Stromal cell of bone marrow (primary cell): ENCODE results near the gene TMEM123.
A peak's percentile ranks its signal among the peaks of the same experiment; 100 is the strongest.

Experiments used
- DNase-seq: peaks from one replicate; pipeline ENCODE4 v3.0.0-alpha.2; 2012; ENCODE audit warnings: low read depth

Gene TMEM123, protein sequence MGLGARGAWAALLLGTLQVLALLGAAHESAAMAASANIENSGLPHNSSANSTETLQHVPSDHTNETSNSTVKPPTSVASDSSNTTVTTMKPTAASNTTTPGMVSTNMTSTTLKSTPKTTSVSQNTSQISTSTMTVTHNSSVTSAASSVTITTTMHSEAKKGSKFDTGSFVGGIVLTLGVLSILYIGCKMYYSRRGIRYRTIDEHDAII

DNA sequence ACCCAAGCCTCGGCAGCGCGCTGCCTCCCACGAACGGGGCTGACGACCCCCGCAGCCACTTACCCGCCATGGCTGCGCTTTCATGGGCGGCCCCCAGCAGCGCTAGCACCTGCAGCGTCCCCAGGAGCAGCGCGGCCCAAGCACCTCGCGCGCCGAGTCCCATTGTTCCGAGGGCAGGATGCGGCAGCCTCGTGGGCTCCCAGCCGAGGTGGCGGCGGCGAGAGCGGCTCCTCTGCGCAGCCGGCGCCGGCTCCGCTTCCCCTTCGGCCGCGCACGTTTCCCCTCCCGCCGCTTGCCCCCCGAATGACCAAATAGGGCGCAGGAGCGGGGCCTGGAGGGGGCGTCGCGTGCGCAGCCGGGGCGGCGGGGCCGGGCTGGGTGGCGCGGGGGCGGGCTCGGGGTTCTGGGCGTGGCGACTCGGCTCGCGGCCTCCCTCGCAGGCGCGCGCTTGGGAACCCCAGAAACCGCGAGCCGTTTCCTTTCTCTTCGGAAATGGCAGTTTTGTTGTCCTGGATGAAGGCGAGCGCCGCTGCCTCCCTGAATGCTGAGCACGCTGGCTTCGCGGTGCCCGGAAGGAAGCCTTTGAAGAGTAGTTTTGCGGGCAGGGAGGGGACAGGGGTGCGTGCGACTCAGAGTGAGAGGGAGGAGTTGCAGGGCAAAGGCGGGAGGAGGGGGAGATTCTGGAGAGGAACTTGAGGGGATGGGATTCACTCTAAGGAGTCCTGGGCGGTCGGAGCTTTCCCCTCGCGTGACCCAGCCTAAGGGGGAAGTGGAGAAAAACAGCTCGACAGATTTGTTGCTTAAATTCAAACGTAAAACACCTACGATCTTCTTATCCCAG lies at the start of gene TMEM123:
Gene TMEM123, minus strand, starts transcription at position 305 of the 841 bp plus-strand sequence. Its CDS starts 142 bp downstream, at position 163.
- DNase-seq, result peak; percentile 33

DNA sequence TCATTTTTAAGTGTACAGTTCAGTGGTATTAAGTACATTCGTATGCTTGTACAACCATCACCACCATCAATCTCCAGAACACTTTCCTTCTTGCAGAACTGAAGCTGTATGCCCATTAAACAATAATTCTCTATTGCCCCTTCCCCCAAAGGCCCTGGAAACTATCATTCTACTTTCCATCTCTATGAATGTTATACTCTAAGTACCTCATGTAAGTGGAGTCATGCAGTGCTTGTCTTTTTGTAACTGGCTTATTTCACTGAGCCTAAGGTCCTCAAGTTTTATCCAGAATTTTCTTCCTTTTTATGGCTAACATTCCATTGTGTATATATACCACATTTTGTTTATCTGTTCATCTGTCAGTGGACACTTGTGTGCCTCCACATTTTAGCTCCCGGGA lies 48.3 kb upstream of the TMEM123 start:
- no peak for DNase-seq

GRCh38 chr11:102499931-102500330 lies 47.4 kb upstream of the TMEM123 start:
- no peak for DNase-seq

- no peak for DNase-seq
Observed at GRCh38 chr11:102499151-102499550, 46.6 kb upstream of the TMEM123 start.

DNA sequence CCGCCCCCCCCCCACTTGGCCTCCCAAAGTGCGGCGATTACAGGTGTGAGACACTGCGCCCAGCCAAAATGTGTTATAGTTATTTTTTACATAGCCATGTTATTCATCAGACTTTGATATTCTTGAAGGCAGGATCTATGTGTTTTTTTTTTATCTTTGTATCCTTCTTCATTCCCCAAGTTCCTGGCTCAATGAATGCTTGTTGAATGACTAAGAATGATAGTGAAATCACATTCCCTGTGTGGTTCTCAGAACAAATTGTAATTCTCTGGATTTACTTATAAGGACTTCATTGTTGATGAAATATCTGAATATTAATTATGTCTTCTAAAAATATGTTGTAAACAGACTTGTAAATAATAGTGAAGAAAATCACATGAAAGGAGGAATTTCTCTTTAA lies 44.5 kb upstream of the TMEM123 start:
- DNase-seq, result no peak

- peak; percentile 71 for DNase-seq
Observed at GRCh38 chr11:102495161-102496042, 42.8 kb upstream of the TMEM123 start.

- DNase-seq, result peak; percentile 21
Observed at GRCh38 chr11:102494216-102494615, 41.7 kb upstream of the TMEM123 start.

- no peak for DNase-seq
Observed at GRCh38 chr11:102493524-102493923, 41.0 kb upstream of the TMEM123 start.

DNA sequence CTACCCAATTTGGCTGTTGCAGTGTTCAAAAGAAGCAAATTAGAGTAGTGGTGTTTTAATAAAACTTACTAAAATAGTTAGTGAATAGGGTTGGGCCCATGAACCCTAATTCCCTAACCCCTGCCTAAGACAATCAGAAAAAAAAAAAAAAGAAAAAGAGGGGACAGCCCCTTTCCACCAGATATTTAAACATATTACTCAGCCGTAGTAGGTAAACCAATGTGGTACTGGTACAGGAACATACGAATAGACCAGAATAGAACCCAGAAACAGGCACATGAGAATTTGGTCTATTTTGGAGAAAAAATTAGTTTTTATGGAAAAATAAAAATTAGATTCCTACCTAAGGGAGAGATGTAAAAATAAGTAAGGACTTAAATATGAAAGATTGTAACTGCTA lies 39.4 kb upstream of the TMEM123 start:
- no peak for DNase-seq

GRCh38 chr11:102489186-102490145 lies 36.9 kb upstream of the TMEM123 start:
- DNase-seq, result no peak

DNA sequence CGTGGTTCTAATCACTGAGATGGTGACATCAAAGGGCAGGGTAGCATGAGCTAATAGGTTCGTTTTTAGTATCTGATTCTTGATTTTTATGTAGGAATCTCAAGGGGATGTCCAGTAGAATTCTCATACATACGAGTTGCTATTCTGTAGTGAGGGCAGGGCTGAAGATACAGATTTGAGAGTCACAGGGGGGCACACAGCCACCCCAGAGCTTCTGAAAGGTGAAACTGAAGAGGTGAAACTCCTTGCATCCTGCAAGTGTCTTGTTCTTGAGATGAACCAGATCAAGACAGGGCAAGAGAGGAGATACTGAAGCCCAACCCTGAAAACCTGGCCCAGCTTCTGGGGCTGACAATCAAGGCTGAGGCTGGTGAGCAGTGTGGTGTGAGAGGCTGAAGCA lies 35.6 kb upstream of the TMEM123 start:
- no peak for DNase-seq

DNA sequence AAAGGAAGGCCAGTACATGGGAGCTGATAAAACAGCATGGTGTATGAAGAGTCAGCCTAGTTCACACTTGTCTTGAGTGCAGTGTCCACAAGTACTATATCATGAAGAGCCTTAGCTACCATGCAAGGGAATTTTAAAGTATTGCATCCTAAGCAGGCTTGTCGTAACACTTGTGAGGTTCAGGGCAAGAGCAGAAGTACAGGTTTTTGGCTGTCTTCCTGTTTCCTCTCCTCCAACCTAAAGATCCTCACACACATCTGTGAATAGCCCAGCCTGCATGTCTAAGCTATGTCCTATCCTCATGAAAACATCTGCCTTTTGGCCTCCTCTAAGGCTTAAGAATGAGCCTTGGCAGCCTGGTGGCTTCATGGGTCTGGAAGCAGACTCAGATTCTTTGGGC lies 34.6 kb upstream of the TMEM123 start:
- DNase-seq, result no peak

DNA sequence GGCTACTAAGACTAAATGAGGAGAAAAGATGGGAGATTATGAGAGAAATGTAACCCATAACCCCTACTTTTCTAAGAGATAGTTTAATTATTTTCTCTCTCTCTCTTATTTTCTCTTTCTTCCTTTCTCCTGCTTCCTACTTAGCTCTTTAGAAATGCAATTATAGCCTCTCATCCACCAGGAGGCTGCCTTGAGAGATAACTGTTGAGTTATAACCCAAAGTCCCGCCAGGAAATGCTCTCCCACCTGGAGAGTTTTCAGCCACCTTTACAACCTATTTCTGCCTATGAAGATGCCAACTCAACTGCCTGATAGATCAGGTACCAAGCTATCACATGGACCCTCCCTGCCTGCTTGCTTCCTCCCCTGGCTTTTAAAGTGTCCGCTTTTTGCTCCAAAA lies 34.0 kb upstream of the TMEM123 start:
- no peak for DNase-seq

GRCh38 chr11:102485095-102485722 lies 32.6 kb upstream of the TMEM123 start:
- DNase-seq, result no peak

DNA sequence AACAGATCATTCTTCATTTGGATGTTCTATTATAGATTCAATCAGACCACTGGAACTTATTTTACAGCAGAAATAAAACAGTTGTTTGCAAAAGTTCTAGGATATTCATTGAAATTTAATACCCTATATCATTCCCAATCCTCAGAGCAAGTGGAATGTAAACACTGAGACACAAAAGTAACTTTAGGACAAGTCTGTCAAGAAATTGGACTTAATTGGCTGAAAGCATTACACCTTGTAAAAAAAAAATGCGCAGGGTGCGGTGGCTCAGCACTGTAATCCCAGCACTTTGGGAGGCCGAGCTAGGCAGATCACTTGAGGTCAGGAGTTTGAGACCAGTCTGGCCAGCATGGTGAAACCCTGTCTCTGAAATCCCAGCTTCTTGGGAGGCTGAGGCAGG lies 29.9 kb upstream of the TMEM123 start:
- no peak for DNase-seq

GRCh38 chr11:102479733-102480132 lies 27.2 kb upstream of the TMEM123 start:
- DNase-seq, result no peak

- DNase-seq, result no peak
Observed at GRCh38 chr11:102478673-102479299, 26.2 kb upstream of the TMEM123 start.

DNA sequence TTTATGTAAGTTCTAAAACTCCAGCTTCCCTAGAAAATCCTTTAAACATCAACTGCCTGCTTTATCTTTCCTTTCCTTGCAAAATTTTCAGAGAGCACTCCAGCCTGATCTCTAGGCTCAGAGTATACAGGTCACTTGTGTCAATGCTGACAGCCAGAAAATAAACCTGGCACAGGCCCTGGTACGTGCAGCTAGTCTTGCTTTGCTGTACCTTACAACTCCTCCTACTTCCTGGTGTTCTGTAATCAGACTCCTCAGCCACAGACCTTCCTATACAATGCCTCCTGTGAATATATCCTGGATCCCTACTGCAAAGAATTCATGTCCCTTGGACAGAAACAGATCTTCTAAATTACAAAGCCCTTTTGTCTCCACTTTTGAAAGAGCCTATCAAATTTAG lies 24.2 kb upstream of the TMEM123 start:
- no peak for DNase-seq

DNA sequence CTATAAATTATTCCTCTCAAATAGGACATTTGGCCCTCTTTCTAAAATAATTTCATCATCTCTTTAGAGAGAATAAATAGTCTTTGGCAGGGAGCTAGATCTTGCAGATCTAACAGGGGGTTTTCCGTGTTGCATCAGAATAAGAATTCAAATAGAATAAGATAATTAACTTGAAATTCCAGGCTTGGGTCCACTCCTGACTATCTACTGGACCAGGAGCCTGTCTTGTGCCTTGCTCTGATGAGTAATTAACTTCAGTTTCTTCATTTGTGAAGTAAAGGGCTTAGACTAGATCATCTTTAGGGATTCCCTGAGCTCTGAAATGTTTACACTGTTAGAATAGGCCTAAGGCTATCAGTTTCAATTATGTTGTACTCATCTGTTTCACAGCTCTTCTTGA lies 23.5 kb upstream of the TMEM123 start:
- DNase-seq, result no peak

DNA sequence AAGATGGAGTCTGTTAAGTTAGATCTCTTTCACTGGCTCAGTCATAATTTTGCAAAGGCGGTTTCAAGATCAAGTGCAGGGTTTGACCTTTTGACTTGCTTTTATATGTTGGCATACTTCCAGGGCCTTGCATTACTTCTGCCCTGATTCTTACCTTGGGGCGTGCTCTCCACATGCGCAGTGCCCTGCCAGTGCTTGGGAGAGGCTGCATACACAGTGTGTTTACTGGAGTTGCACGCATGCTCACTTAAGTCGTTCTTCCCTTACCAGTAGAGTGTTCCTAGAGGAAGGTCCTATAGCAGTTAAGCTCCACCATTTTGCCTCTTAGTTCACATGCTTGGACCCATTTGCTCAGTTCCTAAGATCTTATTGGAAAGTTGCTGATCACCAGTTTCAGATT lies 21.0 kb upstream of the TMEM123 start:
- DNase-seq, result no peak

DNA sequence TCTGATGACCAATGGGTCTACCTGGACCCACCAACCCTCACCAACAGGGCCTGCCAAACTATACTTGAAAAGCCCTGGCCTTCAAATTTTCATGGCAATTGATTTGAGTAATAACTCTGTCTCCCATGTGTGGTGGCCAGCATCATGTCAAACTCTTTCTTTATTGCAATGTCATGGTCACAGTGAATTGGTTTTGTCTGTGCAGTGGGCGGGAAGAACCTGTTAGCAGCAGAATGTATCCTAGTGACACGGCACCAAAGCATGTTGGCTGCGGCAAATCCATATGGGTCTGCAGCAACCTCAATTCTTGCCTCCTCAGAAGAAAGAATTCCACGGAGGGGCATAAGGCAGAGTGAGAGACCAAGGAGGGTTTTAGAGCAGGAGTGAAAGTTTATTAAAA lies 19.6 kb upstream of the TMEM123 start:
- DNase-seq, result no peak
